Hypothalamus (tissue), 51 donors: Measurements from ENCODE around the gene TMED8.

Experiments used
- DNase-seq, 51 donors: peaks; one replicate each; lab custom pipeline; 2025; lab: John Stamatoyannopoulos, UW

Gene TMED8

DNA sequence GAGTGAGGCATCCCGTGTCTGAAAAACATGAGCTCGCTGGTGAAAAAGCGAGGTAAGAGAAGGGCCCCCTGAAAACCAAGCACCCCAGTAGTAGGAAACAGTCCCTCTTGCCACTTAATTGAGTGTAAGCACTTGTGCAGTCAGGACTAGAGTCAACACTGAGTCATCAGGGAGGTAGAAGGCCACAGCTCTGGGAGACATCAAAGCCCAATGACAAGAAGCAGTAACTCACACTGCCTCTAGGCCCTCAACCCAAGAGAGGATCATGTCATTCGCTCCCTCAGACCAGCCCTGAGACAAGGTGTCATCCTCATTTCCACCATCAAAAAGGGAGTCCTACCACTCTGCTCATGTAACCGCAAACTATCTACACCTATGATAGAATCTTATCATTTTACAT is 74.0 kb downstream of the TMED8 start:
- DNase-seq, result no peak

DNA sequence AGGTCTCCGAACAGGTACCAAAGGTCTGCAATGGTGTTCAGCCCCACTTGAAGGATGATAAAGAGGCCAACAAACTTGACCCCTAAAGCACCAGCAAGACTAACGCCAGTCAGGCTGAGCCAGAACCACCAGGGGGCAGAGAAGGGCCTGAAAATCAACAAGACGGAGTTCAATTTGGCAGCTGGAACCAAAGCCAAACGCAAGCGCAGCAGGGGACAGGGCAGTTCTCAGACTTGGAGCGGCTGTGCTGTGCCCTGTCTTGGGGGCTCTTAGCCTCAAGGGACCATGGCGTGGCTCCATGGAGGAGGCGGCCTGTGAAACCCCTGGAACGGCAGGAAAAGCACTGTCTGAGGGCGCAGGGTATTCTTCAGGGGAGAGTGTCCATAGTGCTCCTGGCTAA is 75.8 kb downstream of the TMED8 start:
- DNase-seq, result peak; percentile 20 to 93 (median 77)

DNA sequence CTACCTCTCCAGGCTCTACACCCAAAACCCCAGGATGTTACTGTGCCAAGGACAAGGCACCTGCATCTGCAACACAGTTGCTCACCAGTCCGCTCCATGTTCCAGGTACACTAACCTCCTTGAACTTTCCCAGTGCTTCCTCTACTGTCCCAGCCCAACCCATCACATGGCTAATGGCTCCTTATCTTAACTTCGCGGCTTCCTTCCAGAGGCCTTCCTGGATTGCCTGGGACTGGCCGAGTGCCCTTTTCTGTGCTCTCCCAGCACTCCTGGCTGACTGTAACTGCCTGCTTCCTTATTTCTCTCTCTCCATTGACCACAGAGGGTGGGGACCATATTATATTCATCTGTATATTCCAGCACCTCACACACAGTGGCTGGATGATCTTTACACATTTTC is 77.1 kb downstream of the TMED8 start:
- DNase-seq, result no peak

DNA sequence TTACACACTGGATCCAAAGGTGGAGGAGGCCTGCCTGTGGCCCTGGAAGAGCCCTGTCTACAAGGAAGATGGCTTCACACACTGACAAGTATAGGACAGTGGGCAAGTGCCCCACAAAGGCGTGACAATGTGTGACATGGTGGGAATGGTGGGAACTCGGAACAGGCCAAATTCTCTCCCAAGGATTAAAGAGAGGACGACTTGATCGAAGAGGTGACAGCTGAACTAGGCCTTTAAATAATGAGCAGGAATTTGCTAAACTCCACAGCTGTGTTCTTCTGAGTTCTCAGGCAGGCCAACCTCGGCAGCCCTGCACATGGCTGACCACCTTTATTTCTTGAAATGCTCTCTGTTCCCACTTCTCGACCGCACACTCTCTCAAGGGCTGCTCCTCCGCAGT is 80.0 kb downstream of the TMED8 start:
- DNase-seq, result no peak

DNA sequence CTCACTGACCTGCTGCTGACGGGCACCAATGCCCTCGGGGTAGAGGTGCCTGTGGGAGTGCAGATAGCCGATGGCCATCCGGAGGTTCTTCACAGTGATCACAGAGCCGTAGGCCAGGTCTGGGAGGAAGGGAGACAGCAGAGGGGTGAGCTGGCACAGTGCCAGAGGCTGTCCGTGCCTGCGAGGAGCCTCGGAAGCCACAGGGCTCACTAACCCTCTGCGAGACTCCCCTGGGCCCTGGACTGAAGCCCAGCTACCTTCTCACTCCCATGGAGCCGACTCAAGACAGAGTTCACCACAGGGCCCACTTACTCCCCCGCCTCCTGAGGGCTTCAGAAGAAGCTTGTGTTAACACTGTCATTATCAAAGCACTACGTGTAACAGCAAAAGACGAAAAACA is 80.7 kb downstream of the TMED8 start:
- DNase-seq, result peak in 2 of 51 donors; percentile 10 to 22

DNA sequence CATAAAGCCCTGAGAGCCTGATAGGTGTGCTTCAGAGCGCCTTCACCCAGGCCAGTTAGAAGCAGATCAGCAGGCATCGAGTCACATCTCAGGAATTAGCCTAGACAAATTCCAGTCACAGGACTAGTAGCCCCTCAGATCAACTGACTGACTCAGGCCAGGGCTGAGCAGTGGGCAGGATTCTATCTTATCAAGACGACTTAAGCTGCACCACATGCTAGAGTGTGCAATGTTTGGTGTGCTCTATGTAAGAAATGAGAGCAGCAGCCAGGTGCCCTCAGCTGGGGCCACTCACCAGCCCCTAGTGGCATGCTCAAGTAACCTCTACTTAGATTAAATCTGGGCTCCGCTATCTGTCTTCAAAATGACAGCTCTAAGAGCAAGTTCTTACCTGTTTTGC is 86.2 kb downstream of the TMED8 start:
- DNase-seq, result no peak

DNA sequence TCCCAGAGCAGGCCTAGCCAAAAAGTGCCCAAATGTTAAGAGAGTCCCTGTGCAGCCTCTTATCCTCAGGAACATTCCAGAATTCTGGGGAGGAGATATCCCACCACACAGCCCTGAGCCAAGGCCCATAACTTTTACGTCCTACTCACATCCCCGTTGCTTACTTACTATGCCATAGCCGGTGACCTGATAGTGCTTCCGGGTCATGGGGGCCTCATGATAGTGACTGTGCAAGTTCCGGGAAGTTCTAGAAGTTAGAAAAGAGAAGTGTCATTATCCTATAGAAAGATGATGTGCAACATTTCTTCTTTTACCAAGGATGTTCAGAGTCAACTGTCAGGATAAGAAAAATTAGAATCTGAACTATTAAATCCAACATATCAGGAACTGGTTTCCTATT is 90.3 kb downstream of the TMED8 start:
- DNase-seq, result no peak
